HCT116 (cell line): Measurements from ENCODE around the gene HCRTR2. TPM values are rescaled to one million over a fixed set of nuclear protein-coding genes. Genes with fewer than 3 reads are reported as not detected.

ENCODE experiments used
- ATAC-seq: fragments of 200-7000 bp; cut with Tn5 transposase; 2 replicates; pipeline ENCODE4 v1.9.1; 2020; ENCODE audit warnings: mild to moderate bottlenecking, moderate library complexity
- BruUV-seq: library from RNA; stranded (reverse); fragments of 400-500 nt; replicated peaks from 2 replicates; lab custom pipeline; 2021; lab: Mats Ljungman, UMichigan
- CTCF ChIA-PET: fragments of 300-600 bp; sonication (Branson Sonifier 250); formaldehyde crosslinking; loops from one replicate; lab custom pipeline; 2021; ENCODE audit warnings: antibody characterized with exemption; lab: Charles Lee
- POLR2A ChIA-PET: fragments of 300-600, 350-600 bp; sonication (Branson Sonifier 250); formaldehyde crosslinking; loops from one replicate; lab custom pipeline; 2021; ENCODE audit warnings: antibody characterized with exemption; lab: Charles Lee
- RAD21 ChIA-PET, 2 experiments: fragments of 300-600 bp; sonication (Branson Sonifier 250); formaldehyde crosslinking; loops; one replicate each; lab custom pipeline; 2023; ENCODE audit warnings: low total read pairs in 2 of 2; ENCODE audit not compliant: uncharacterized antibody in 2 of 2, unreplicated experiment in 2 of 2, low non-redundant PET in 1 of 2; lab: Charles Lee
- DNase-seq: peaks from one replicate; pipeline ENCODE4 v3.0.0-alpha.2; 2010; ENCODE audit warnings: low read depth, low spot score
- H2AFZ ChIP-seq: fragments of 200-600 bp; shearing (Covaris generic), sonication (generic); 2 replicates; pipeline ENCODE4 v1.6.1; 2017; ENCODE audit warnings: low read depth, mixed run types, mixed read lengths, antibody characterized with exemption, low read length; ENCODE audit not compliant: poor library complexity, severe bottlenecking
- H3K27ac ChIP-seq: 2 replicates; pipeline ENCODE4 v1.5.1; 2012; ENCODE audit warnings: low read depth, low read length
- H3K27me3 ChIP-seq: fragments of 200-600 bp; sonication (generic); 2 replicates; pipeline ENCODE4 v1.6.1; 2016; ENCODE audit warnings: mixed run types, low read length, mixed read lengths; ENCODE audit not compliant: insufficient read depth
- H3K36me3 ChIP-seq, 2 experiments: fragments of 200-500 bp in 1 of 2; fragments of 200-600 bp in 1 of 2; sonication (Bioruptor generic) in 1 of 2; sonication (generic) in 1 of 2; 2 replicates each; pipeline versions ENCODE4 v1.5.1 to v1.6.1; 2014 to 2016; ENCODE audit warnings: low read length in 2 of 2, inconsistent platforms in 1 of 2, mixed read lengths in 1 of 2, mixed run types in 1 of 2; ENCODE audit not compliant: insufficient read depth in 2 of 2, control insufficient read depth in 1 of 2
- H3K4me1 ChIP-seq, 2 experiments: fragments of 200-600 bp in 1 of 2; sonication (generic) in 1 of 2; 2 replicates each; pipeline versions ENCODE4 v1.5.1 to v1.6.1; 2012 to 2017; ENCODE audit warnings: low read length in 2 of 2, inconsistent platforms in 1 of 2, mild to moderate bottlenecking in 1 of 2, mixed read lengths in 1 of 2, mixed run types in 1 of 2, moderate library complexity in 1 of 2; ENCODE audit not compliant: insufficient read depth in 2 of 2, control insufficient read depth in 1 of 2
- H3K4me2 ChIP-seq: fragments of 200-600 bp; sonication (generic); 2 replicates; pipeline ENCODE4 v1.6.1; 2017; ENCODE audit warnings: mixed run types, low read length, mixed read lengths
- H3K4me3 ChIP-seq, 2 experiments: fragments of 200-600 bp in 1 of 2; sonication (generic) in 1 of 2; replicated peaks in 1 of 2; 2 replicates each; pipeline ENCODE4 v1.5.1; 2011 to 2016; ENCODE audit warnings: low read length in 2 of 2, control low read depth in 1 of 2, low read depth in 1 of 2, mild to moderate bottlenecking in 1 of 2, mixed read lengths in 1 of 2, mixed run types in 1 of 2
- H3K79me2 ChIP-seq: fragments of 200-600 bp; sonication (generic); 2 replicates; pipeline ENCODE4 v1.6.1; 2017; ENCODE audit warnings: mild to moderate bottlenecking, mixed run types, low read length, moderate library complexity, mixed read lengths; ENCODE audit not compliant: insufficient read depth
- H3K9ac ChIP-seq: fragments of 200-600 bp; sonication (generic); 2 replicates; pipeline ENCODE4 v1.6.1; 2016; ENCODE audit warnings: low read length, mixed read lengths
- H3K9me2 ChIP-seq: fragments of 200-600 bp; sonication (generic), shearing (Covaris generic); 2 replicates; pipeline ENCODE4 v1.6.1; 2017; ENCODE audit warnings: mixed run types, mild to moderate bottlenecking, moderate library complexity; ENCODE audit not compliant: insufficient read depth
- H3K9me3 ChIP-seq, 2 experiments: fragments of 200-500 bp in 1 of 2; fragments of 200-600 bp in 1 of 2; sonication (Bioruptor generic) in 1 of 2; sonication (generic) in 1 of 2; 2 replicates each; pipeline ENCODE4 v1.6.1; 2014 to 2017; ENCODE audit warnings: low read length in 2 of 2, mixed read lengths in 2 of 2, inconsistent platforms in 1 of 2, low read depth in 1 of 2, mild to moderate bottlenecking in 1 of 2, mixed run types in 1 of 2, moderate library complexity in 1 of 2; ENCODE audit not compliant: control insufficient read depth in 1 of 2, insufficient read depth in 1 of 2
- H4K20me1 ChIP-seq: fragments of 200-600 bp; sonication (generic), shearing (Covaris generic); 2 replicates; pipeline ENCODE4 v1.6.1; 2017; ENCODE audit warnings: mixed run types, mild to moderate bottlenecking, moderate library complexity; ENCODE audit not compliant: insufficient read depth
- ATF3 ChIP-seq: IDR thresholded peaks from 2 replicates; pipeline ENCODE4 v1.6.1; 2012
- CBX3 ChIP-seq: IDR thresholded peaks from 2 replicates; pipeline ENCODE4 v1.6.1; 2012; ENCODE audit warnings: low read depth
- CTCF ChIP-seq, 3 experiments: fragments of 200-600 bp in 1 of 3; sonication (generic) in 1 of 3; IDR thresholded peaks in 2 of 3; conservative IDR thresholded peaks in 1 of 3; 2 replicates each; pipeline ENCODE4 v1.5.1; 2012 to 2017; ENCODE audit warnings: low read depth in 2 of 3, low read length in 2 of 3, antibody characterized with exemption in 1 of 3, borderline replicate concordance in 1 of 3, control low read depth in 1 of 3, mild to moderate bottlenecking in 1 of 3, mixed read lengths in 1 of 3, mixed run types in 1 of 3, moderate library complexity in 1 of 3; ENCODE audit not compliant: insufficient read depth in 1 of 3
- EGR1 ChIP-seq: IDR thresholded peaks from 2 replicates; pipeline ENCODE4 v1.6.1; 2012; ENCODE audit warnings: low read depth
- ELF1 ChIP-seq: IDR thresholded peaks from 2 replicates; pipeline ENCODE4 v1.6.1; 2012; ENCODE audit warnings: low read depth, borderline replicate concordance
- EZH2phosphoT487 ChIP-seq: fragments of 200-600 bp; IDR thresholded peaks from 2 replicates; pipeline ENCODE4 v1.6.1; 2018; ENCODE audit warnings: antibody characterized with exemption, borderline replicate concordance
- POLR2AphosphoS5 ChIP-seq: IDR thresholded peaks from 2 replicates; pipeline ENCODE4 v1.6.1; 2011; ENCODE audit warnings: mild to moderate bottlenecking, low read depth, low read length, moderate library complexity
- RAD21 ChIP-seq: IDR thresholded peaks from 2 replicates; pipeline ENCODE4 v1.6.1; 2012; ENCODE audit warnings: low read depth, mild to moderate bottlenecking
- REST ChIP-seq: IDR thresholded peaks from 2 replicates; pipeline ENCODE4 v1.6.1; 2012; ENCODE audit warnings: low read depth
- SIN3A ChIP-seq: IDR thresholded peaks from 2 replicates; pipeline ENCODE4 v1.6.1; 2012; ENCODE audit warnings: low read depth
- SP1 ChIP-seq: IDR thresholded peaks from 2 replicates; pipeline ENCODE4 v1.6.1; 2012; ENCODE audit warnings: low read depth
- SRF ChIP-seq: IDR thresholded peaks from 2 replicates; pipeline ENCODE4 v1.6.1; 2012; ENCODE audit warnings: low read depth
- TCF7L2 ChIP-seq: IDR thresholded peaks from 2 replicates; pipeline ENCODE4 v1.7.0; 2011; ENCODE audit warnings: borderline replicate concordance, inconsistent platforms; ENCODE audit not compliant: insufficient read depth, insufficient read length; ENCODE audit errors: extremely low read depth
- YY1 ChIP-seq: IDR thresholded peaks from 2 replicates; pipeline ENCODE4 v1.6.1; 2011; ENCODE audit warnings: low read length, low read depth, moderate library complexity, mild to moderate bottlenecking; ENCODE audit not compliant: insufficient replicate concordance; ENCODE audit errors: extremely low read depth
- intact Hi-C: fragments of 100-400 bp; cut with micrococcal nuclease; formaldehyde crosslinking; loops from 2 replicates; pipeline ENCODE4 v1.10.0; 2022
- total RNA-seq: library from RNA; stranded (reverse); gene quantifications from one replicate; pipeline ENCODE4 v1.2.1, GENCODE V29; 2021; ENCODE audit not compliant: unreplicated experiment

The HCRTR2 gene
- total RNA-seq, 1 experiment from 2014 or later, result not detected

GRCh38 chr6:55239099-55239498, 64.8 kb downstream of the HCRTR2 start:
- no peaks in the 10 kb centered on the region for H4K20me1 ChIP-seq
- no peak overlapping the region for H3K4me3 ChIP-seq
- intact Hi-C loops, result no loop called here
- no peak overlapping the region for H3K27ac ChIP-seq
- ChIA-PET CTCF (no interaction called here), RAD21 (interaction anchor here in 1 of 2 experiments (0.7 kb wide), 1 partner anchor 1505 kb away, joined by 3 read pairs; no protein-coding TSS in a partner anchor), POLR2A (no interaction called here)
- no peak overlapping the region for H3K4me2 ChIP-seq
- DNase-seq, result no peak
- H2AFZ ChIP-seq, result no peak overlapping the region
- no peaks in the 10 kb centered on the region for H3K36me3 ChIP-seq
- H3K9me3 ChIP-seq, result no peaks in the 10 kb centered on the region
- no peak overlapping the region for H3K9ac ChIP-seq
- H3K79me2 ChIP-seq, result no peaks in the 10 kb centered on the region
- H3K9me2 ChIP-seq, result no peaks in the 10 kb centered on the region
- H3K27me3 ChIP-seq, result no peaks in the 10 kb centered on the region
- no peak for TF ChIP-seq ATF3
- no peak for TF ChIP-seq SIN3A
- no peak for TF ChIP-seq SRF
- no peak for TF ChIP-seq POLR2AphosphoS5
- TF ChIP-seq RAD21, result no peak
- TF ChIP-seq ELF1, result no peak
- no peak for TF ChIP-seq REST
- TF ChIP-seq CTCF (IDR thresholded peaks at IDR 0.05 in 2 of 3, conservative IDR thresholded peaks at IDR 0.05 in 1 of 3; ENCODE audit: borderline replicate concordance in 1 of 3, insufficient read depth in 1 of 3, low read depth in 2 of 3, low read length in 2 of 3), result no peak
- no peak for TF ChIP-seq EGR1
- no peak for TF ChIP-seq SP1
- no peak for TF ChIP-seq YY1
- no peak for TF ChIP-seq TCF7L2
- TF ChIP-seq CBX3, result no peak
- no peak for TF ChIP-seq EZH2phosphoT487
- BruUV-seq, result no TSS peak
- ATAC-seq, result no peak
- no peaks in the 10 kb centered on the region for H3K4me1 ChIP-seq
